IPS-NIHi11 (cell line): Measurements from ENCODE around the gene GBGT1.

Source experiments
- DNase-seq: peaks from one replicate; pipeline ENCODE4 v3.0.0; 2012; ENCODE audit warnings: mixed read lengths, low spot score

GBGT1 gene

DNA sequence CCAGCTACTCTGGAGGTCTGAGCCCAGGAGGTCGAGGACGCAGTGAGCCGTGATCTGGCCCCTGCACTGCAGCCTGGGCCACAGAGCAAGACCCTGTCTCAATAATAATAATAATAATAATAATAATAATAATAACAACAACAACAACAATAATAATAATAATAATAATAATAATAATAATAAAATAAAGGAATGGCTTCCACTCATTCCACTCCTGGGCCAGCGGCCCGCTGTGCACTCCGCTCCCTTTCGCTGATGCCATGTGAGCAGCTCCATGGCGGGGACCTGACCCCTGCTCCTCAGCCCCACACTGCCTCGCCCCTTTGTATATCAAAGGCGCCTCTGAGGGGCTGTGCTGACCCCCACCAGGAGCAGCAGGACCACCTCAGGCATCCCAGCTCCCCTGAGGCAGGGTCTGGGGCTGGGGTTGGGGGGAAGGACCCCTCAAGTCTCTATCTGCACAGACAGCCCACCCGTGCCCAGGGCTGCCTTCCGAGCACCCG is 20.0 kb downstream of the GBGT1 start:
- DNase-seq, result no peak

DNA sequence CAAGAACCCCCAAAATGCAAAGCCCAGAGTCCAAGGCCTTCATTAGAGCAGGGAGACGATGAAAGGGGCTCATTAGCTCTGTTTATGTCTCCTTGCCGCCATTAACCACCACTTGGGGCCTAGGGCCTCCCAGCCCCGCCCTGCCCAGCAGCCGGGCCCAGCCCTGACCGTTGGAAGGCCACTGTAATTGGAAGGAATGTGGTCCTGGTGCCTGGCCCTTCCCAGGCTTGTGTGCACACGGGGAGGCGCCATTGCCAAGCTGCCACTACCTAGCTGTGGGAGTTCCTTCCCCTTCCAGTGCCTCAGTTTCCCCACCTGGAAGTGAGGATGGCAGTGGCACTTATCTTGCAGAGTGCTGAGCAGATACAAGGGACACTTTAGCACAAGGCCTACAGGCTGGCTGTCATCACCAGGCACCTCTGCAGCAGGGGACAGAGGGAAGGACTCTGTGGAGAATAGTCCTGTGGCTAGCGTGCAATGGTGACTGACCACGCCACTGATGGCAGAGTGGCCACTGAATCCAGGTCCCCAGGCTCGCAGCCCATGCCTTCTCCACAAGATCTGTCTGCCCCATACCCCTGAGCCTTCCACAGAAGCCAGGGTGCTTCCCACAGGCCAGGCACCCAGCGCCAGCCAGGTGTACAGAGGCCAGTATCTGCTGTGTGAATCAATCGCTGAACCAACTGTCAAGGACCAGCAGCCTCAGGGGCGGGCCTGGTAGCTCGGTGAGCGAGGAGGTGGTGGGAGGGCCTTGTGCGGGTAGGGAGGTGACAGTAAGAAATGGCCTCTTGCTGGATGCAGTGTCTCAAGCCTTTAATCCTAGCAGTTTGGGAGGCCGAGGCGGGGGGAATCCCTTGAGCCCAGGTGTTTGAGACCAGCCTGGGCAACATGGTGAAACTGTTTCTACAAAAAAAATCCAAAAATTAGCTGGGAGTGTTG is 20.8 kb downstream of the GBGT1 start:
- DNase-seq, result no peak

DNA sequence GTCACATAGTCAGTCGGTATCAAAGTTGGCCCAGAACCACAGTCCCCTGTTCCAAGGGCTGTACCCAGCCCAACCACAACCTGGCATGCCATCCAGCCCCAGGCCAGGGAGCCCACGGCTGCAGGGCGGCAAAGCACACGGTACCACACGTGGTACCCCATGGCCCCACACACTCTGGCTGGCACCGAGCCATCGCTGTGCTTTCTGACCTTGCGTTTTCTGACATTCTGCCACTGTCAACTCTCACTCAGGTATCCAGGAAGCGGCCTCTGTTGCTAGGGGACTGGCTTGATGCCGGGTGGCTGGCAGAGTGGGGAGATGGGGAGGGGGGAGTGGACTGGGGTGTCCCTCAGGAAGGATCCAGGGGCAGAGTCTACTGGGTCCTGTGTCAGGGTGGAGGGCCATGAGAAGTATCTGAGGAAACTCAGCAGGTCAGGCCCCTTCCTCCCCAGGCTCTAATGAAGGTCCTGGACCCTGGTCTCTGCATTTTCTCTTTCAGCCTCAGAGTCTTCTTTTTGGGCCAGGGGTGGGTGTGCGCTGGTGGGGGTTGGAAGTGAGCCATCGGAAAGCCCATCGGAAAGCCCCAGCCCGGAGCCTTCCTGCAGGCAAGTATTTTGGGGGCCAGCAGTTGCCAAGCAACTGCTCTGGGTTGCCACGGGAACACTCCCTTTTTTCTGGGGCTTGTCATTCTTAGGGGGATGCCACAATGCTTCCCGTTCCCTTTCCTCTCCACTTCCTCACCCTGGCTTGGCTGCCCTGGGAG is 21.7 kb downstream of the GBGT1 start:
- no peak for DNase-seq

DNA sequence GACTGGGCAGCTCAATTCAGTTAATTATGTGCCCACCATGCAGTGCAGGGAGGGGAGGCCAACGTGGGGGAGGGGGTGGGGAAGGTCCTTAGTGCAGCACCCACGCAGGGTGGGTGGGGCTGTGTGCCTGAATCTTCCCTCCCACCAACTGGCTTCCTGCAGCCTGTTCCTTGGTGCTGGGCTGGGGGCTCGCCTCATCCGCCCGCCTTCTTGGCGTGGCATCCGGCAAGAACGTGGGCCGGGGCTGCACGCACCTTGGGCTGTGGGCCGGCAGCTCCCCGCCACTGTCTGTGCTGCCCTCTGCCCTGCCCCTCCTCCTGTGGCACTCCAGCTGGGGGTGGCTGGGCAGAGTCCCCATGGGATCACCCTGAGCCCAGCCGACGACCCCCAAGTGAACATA is 23.1 kb downstream of the GBGT1 start:
- DNase-seq, result no peak

DNA sequence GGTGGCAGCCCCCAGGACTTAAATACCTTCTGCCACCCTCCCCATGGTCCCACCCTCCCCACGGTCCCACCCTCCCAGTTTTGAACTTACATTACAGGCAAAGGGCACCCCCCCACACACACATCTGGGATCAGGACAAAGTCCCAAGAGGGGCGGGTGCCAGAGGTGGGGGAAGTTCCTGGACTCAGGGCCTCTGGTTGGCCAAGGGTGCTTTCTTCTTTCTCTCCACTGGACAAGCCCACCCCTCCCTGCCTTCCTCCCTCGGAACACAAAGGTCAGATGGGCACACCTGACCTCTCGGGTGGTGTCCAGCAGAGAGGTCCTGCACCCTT is 23.6 kb downstream of the GBGT1 start:
- DNase-seq, result no peak

DNA sequence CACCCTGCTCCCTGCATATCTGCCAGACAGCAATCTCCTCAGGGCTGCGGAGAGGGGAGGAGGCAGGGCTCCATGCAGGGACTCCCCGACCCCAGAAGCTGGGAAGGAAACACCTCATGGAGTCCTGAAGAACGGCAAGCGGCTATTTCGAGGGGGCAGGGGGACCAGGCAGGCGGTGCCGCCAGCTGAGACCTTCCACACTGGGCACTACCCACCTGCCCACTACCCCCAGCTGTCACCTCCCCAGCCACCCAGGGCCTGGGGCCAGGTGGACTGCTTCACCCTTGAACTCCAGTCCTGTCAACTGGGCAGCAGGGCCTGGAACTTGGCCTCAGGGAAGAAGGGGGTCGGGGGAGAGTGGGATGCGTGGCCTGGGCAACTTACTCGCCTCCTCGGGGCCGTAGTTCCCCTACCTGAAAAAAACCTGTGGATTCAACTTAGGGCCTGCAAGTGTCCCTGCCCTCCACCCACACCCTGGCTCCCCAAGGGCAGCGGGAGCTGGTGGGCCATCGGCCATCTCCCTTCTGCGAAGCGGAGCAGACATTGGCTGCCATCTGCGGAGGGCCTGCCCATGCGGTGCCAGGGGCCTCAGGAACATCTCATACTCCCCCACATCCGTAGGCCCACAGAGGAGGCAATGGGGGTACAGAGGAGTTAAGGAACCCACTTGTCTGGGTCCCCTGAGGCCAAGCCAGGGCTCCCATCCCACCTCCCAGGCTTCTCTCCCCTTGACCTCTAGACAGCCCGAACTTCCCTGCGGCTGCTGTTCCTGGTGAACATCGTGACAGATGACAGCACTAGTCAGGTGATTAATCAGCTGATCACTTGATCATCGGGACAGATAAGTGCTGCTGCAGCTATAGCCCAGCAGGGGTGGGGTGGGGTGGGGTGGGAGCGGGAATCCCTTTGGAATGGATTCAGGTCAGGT is 24.2 kb downstream of the GBGT1 start:
- no peak for DNase-seq

DNA sequence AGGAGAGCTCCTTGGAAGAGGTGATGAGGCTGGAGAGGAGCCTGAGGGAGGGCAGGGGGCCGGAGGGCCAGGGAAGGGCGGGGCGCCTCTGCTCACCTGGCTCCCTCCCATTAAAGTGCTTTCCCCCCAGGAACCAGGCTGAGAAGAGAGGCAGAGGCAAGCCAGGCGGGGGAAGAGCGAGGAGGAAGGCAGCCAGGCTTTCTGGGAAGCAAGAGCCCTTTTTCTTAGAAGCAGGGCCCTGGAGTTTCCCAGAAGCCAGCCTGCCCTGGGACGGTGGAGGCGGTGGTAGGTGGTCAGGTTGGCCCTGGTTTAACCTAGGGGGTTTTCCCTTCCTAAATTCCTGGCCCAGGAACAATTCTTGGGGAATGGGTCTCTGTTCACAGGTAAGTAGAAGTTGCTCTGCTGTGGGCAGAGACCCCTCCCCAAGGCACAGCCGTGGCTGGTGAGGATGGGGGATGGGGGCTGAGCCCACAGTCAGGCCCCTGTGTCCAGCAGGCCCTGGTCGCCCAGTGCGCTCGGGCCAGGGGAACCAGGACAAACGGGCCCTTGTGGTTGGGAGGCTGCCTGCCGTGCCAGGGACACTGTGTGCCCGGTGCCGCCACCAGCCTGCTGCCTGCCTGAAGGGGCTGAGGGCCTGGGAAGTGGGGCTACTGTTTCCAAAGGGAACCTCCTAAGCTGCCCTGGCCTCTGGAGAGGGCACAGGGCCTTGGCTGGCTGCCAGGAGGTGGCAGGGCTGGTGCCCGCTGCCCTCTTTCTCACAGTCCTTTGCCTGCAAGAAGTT is 26.1 kb downstream of the GBGT1 start:
- no peak for DNase-seq

DNA sequence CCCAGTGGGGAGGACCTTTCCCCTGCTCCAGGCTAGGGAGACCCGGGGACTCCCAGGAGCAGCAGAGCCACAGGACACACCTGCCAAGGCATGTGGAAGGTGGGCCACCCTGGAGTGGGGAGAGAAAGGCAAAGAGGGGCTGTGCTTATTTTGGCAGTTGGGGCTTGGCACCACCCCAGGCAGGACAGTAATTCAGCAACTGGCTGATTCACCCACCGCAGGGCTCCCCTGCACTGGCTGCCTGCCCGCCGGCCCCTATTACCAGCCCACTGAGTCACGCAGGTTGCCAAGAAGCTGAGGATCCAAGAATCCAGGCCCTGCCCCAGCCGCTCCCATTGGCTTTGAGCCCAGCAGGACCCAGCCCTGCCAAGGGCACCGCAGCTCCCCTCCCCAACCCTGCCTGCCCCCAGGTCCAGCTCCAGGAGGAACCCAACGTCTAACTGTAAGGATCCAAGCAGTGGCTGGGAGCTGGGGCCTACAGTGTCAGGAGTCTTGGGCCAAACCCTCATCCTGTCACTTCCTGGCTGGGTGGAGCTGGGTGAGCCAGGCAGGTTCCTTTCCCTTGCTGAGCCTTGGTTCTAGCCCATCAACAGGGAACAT is 28.5 kb downstream of the GBGT1 start:
- no peak for DNase-seq

DNA sequence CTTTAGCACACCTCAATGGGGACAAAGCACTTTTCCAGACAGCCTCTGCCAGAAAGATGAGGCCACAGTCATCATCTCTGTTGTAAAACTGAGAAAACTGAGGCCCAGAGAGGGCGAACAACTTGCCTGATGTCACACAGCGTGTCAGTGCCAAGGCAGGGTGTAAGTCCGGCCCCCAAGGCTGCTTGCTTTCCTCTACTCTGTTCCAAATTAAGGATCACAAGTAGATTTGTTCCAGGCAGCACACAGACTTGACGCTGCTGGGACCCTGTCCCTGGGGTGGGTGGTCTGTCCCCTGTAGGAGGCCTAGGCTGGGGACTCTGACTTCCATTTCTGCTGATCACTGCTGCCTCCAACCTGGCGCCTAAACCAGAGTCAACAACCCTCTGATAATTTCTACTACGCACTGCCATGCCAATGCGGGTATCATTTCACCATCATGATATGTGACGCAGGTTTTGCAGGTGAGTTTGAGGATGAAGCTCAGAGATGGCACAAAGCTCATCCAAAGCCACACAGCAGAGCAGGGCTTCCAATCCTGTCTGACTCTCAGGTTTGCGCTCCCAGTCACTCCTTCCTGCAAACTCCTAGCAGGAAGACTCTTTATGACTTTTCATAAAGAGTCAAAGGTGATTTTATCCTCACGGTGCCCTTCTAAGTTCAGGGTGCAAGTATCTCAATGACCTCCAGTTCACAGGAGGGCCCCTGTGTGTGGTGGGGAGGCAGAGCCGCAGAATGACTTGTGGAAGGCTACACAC is 29.1 kb downstream of the GBGT1 start:
- DNase-seq, result no peak

DNA sequence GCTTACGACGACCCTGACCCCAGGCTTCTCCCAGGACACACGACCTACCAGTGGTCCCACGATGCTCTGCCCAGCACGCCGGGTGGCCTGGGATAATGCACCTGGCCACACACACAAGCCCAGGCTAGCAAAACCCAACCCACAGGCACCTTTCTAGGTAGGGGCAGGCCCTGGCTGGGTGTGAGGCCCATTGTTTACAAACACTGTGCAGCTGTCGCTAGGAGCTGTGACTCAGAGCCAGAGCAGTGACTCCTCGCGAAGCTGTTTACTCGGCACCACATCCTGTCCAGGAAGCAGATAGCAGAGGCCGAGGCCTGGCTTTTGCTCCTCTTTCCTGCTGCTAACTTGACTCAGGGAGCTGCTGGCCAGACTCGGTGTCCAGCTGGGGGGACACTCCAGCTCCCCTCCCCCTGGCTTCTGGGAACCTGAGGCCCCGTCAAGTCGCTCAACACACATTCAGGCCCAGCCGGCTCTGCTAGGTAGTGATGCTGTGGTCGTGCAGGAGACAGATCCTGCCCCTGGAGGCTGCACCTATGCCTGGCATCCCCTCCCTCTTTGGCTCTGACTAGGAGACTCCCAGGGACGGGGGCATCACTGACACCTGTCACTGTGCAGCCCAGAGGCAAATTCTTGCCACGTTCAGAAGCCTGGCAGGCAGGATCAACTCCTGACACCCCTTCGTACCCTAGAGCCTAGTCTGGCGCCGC is 29.9 kb downstream of the GBGT1 start:
- DNase-seq, result peak; percentile 77

DNA sequence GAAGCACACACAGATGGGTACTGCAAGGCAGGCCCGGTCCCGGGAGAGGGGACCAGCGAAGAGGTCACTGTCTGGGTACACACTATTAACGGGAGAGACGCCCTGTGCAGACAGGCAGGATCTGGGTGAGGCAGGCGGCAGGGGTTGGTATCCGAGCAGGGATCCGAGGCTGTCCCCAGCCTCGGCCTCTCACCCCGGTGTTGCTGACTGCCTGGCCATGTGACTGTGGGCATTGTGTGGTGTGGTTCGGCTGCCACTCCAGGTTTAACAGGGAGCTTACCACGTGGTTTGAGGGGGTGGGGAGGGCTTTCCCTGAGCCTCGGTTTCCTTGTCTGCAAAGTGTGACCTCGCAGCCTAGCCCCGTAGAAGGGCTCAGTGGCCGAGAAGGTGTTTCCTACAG is 31.5 kb downstream of the GBGT1 start:
- DNase-seq, result no peak

DNA sequence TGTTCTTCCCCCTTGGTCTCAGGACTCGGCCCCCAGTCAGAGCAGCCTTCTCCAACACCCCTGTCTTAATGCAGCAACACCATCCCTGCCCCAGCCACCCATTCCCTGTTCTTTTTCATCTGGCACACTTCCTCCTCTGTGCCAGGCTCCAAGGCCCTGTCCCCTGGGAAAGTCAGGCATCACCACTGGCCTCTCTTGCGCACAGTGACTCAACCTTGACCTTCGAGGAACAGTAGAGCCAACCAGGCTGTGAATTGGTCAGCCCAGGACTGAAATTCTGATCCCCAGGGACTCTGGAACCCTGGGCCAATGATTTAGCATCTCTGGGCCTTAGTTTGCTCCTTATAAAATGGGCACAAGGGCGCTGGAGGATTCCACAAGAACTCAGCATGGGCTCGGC is 32.2 kb downstream of the GBGT1 start:
- DNase-seq, result no peak

DNA sequence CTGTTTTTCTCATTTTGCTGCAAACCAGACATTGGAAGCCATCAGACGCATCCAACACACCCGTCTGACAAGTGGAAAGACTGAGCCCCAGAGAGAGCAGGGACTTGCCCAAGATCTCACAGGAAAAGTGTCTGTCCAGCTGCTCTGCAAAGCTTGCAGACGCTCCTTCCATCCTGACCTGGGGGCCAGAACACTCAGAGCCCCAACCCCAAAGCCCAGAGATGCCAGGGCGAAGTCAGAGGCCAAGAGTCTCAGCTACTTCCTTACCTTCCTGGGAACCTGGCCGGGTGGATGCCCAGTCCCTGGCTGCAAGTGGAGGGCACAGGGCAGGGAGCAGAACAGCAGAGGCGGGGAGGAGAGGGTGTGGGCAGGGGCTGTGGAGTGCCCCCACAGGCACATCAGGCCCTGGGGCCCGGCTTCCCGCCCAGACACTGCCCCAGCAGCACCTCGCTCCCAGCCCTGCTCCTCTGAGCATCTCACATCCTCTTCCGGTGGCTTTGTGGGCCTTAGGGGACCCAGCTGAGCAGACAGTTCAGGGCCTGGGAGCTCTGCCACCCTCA is 32.9 kb downstream of the GBGT1 start:
- DNase-seq, result no peak

DNA sequence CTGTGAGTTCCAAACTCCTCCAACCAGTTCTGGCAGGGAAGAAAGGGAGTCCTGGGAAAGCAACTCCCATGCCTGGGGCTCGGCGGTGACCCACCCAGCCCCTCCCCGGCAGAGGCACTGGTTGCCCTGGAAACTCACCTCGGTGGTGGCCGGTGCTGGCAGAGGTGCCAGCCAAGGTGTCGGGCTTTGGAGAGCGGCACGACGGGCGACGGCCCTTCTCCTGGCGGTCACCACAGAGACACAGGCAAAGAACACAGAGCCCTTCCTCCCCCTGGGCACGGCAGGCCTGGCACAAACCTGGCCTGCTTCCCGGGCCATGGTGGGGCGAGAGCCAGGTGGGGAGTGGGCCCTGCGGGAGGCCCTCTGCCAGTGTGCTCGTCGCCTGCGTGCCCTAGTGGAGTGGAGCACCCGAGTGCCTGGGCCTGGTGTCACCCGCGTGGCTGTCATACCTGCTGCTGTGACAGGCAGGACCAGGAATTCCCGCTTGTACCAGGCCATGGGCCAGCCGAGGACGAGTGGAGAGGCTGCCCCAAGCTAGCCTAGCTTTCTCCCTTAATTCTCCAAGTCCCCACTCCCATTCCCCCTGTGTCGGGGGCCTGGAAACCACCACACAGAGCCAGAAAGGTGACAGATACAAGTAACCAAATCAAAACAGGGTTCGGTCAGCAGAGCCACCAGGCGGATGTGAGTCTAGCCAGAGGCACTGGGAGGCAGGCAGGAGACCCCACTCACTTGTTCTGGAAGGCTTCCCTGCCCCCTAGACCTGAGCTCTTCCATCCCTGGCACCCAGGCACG is 34.5 kb downstream of the GBGT1 start:
- DNase-seq, result no peak

DNA sequence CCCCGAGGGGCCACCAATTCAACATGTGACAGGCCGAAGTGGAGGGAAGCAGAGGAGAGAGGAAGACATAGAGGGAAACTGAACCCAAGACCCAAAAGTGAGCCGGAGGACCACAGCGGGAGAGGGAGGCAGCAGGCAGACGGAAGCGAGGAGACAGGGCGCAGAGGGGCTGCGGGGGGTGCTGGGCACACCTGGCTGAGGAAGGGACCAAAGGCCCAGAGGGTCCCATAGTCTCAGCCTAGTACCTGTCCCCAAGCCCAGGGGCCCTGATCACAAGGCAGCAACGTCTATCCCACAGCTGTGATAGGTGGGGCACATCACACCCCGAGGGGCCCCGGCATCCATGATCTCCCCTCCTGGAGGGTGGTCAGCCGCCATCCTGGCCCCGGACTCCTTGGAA is 35.6 kb downstream of the GBGT1 start:
- DNase-seq, result no peak

DNA sequence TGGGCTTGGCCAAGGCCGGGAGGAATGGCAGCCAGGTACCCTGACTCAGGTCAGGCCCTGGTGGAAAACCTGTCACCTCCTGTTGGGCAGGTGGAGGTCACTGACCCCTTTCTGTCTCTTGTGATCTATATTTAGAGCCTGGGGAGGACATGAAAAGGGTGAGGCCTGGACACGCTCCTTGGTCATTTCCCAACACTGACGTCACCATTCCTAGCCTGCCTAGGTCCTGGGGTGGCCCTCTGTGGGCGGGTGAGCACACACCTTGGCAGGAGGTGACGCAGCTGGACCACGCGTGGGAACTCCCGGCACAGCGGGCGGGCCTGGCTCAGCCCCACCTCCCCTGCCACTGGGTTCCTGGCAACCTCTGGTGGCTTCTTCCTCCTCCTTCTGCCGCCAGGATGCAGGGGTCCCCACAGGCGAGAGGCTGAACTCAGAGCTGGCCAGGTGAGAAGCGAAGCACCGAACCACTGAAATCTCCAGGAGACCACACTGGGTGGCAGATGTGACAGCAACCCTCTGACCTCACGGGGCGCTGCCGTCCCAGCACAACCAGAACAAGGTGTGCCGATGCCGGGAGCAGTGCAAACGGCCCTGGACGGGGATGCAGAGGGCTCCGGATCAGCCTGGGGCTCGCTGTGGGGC is 36.3 kb downstream of the GBGT1 start:
- no peak for DNase-seq

DNA sequence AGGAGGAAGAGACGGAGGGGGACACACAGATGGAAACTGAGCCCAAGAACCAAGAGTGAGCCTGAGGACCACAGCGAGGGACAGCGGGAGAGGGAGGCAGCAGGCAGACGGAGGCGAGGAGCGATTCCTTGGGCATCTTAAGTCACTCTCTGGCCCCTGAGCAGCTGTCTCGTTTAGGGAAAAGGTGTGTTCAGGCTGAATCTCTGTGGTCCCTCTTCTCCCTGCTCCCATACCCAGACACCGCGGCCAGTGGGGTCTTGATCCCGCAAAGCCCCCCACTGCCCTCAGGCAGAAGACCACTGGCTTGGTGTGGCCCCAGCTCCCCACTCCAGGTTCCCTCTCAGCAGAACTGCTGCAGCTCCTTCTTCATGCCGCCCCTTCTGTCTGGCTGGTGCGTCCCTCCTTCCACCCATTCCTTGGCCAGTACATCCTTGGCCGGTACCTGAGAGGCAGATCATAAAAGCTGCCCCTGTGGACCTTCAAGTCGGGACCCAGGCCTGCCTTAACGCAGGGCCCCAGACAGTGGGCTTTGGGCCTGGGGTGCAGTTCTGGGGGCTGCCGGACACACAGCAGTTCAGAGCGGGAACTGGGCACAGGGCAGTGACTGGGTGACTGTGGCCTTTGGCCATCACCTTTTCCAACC is 36.9 kb downstream of the GBGT1 start:
- DNase-seq, result no peak
